ENCODE measurements around the gene CMPK1. TPM values are rescaled to one million over a fixed set of nuclear protein-coding genes. Genes with fewer than 3 reads are reported as not detected.

The CMPK1 gene
- total and polyA plus RNA-seq, 10 of the 15 experiments (the other 5 are each of a cell fraction or from before 2014, with no cell fraction given) = 43.7 to 159 (median 85.6) TPM

GRCh38 chr1:47420547-47420946 lies 87.0 kb downstream of the CMPK1 start:
- ChIA-PET SMC1A (ENCODE audit: uncharacterized antibody, unreplicated experiment) (interaction anchor here (0.7 to 1.6 kb wide), 3 partner anchors 14 to 305 kb away, joined by 3 to 5 read pairs (median 4); partner anchors contain the start of gene FOXD2), POLR2A (no interaction called here), CTCF (interaction anchor here (0.7 to 2.4 kb wide), 7 partner anchors 10 to 306 kb away, joined by 3 to 11 read pairs (median 7); no protein-coding TSS in a partner anchor), RAD21 (ENCODE audit: unreplicated experiment) (no interaction called here)
- no peak for ATAC-seq
- in situ Hi-C loops (cut with MboI) (no loop called here), intact Hi-C loops (cut with micrococcal nuclease; ENCODE audit: unreplicated experiment) (loop anchor here (10.0 kb wide), 1 partner anchor 226 kb away; the partner anchor contains the start of gene PDZK1IP1)
- DNase-seq (ENCODE audit: low read depth, low spot score) = no peak
- no peaks in the 10 kb centered on the region for H3K4me1 ChIP-seq (ENCODE audit: control insufficient read depth, insufficient read depth, low read length)
- no peaks in the 10 kb centered on the region for H3K36me3 ChIP-seq (ENCODE audit: control insufficient read depth in 2 of 2, insufficient read depth in 2 of 2, low read length in 1 of 2)
- H3K27ac ChIP-seq (ENCODE audit: control insufficient read depth, insufficient read depth) = no peak overlapping the region
- no TSS peak for BruUV-seq (replicated peaks)
- no peaks in the 10 kb centered on the region for H3K9me3 ChIP-seq (replicated peaks; ENCODE audit: control insufficient read depth, insufficient read depth, low read length)
- H3K9ac ChIP-seq (ENCODE audit: control insufficient read depth, insufficient read depth, low read length) = no peak overlapping the region
- no peak overlapping the region for H3K4me2 ChIP-seq (ENCODE audit: control insufficient read depth, insufficient read depth)
- 92% methylated on average over 4 of the region's 4 CpGs for WGBS (ENCODE audit: insufficient coverage, insufficient replicate concordance, low lambda C conversion rate, missing lambda C conversion rate)
- no peak overlapping the region for H2AFZ ChIP-seq (ENCODE audit: control insufficient read depth, low read depth, low read length)
- no peak for FAIRE-seq
- no peaks in the 10 kb centered on the region for H4K20me1 ChIP-seq (ENCODE audit: control insufficient read depth, insufficient read depth)
- no peak overlapping the region for H3K4me3 ChIP-seq
- H3K27me3 ChIP-seq (replicated peaks in 1 of 2; ENCODE audit: control insufficient read depth in 2 of 2, insufficient read depth in 2 of 2, low read length in 1 of 2) = peaks cover 0 to 8% of the 10 kb centered on the region in 2 experiments; a peak in 2 of 4 replicates
- no peak for TF ChIP-seq MTA2 (IDR thresholded peaks at IDR 0.05; ENCODE audit: low read depth)
- no peak for TF ChIP-seq CREB1 (IDR thresholded peaks at IDR 0.05; ENCODE audit: low read depth)
- no peak for TF ChIP-seq USF2 (IDR thresholded peaks at IDR 0.05; ENCODE audit: borderline replicate concordance, low read depth, low read length)
- no peak for TF ChIP-seq NR2C2 (IDR thresholded peaks at IDR 0.05; ENCODE audit: borderline replicate concordance, control insufficient read depth, insufficient read length, low read depth)
- no peak for TF ChIP-seq CHD2 (IDR thresholded peaks at IDR 0.05; ENCODE audit: borderline replicate concordance, low read depth, low read length)
- no peak for TF ChIP-seq E4F1 (IDR thresholded peaks at IDR 0.05; ENCODE audit: borderline replicate concordance, partially characterized antibody)
- no peak for TF ChIP-seq RAD51 (IDR thresholded peaks at IDR 0.05)
- no peak for TF ChIP-seq WRNIP1 (IDR thresholded peaks at IDR 0.05; ENCODE audit: borderline replicate concordance, low read depth, low read length)
- TF ChIP-seq PKNOX1 (IDR thresholded peaks at IDR 0.05) = no peak
- no peaks in the 10 kb centered on the region for H3K79me2 ChIP-seq (ENCODE audit: control insufficient read depth, insufficient read depth, low read length)
